CD14-positive monocyte (primary cell): ENCODE data around the gene DYNC1H1. TPM values are rescaled to one million over a fixed set of nuclear protein-coding genes. Genes with fewer than 3 reads are reported as not detected.

Source experiments
- DNase-seq, 3 donors: peaks; one replicate each; pipeline ENCODE4 v3.0.0-alpha.2; 2011 to 2022
- H2AFZ ChIP-seq: 2 replicates; pipeline ENCODE4 v1.6.0; 2012; ENCODE audit warnings: mild to moderate bottlenecking, low read depth, low read length, inconsistent platforms; ENCODE audit not compliant: insufficient read depth, poor library complexity, severe bottlenecking
- H3K27ac ChIP-seq, 2 donors: 1 replicate in 1 of 2; 2 replicates in 1 of 2; pipeline ENCODE4 v1.5.1; 2012 to 2013; ENCODE audit warnings: low read length in 2 of 2, control low read depth in 1 of 2, inconsistent platforms in 1 of 2, low read depth in 1 of 2, mild to moderate bottlenecking in 1 of 2
- H3K27me3 ChIP-seq, 2 donors: one replicate each; pipeline versions ENCODE4 v1.6.0 to v1.6.1; 2011 to 2013; ENCODE audit warnings: low read length in 2 of 2; ENCODE audit not compliant: control insufficient read depth in 2 of 2, insufficient read depth in 2 of 2
- H3K36me3 ChIP-seq, 2 donors: replicated peaks in 1 of 2; 1 replicate in 1 of 2; 2 replicates in 1 of 2; pipeline versions ENCODE4 v1.5.1 to v1.6.1; 2012 to 2013; ENCODE audit warnings: low read length in 2 of 2, control low read depth in 1 of 2, inconsistent platforms in 1 of 2, mild to moderate bottlenecking in 1 of 2; ENCODE audit not compliant: insufficient read depth in 2 of 2, control insufficient read depth in 1 of 2
- H3K4me1 ChIP-seq, 2 donors: 1 replicate in 1 of 2; 2 replicates in 1 of 2; pipeline versions ENCODE4 v1.5.1 to v1.6.1; 2012 to 2013; ENCODE audit warnings: low read length in 2 of 2, control low read depth in 1 of 2, inconsistent platforms in 1 of 2, mild to moderate bottlenecking in 1 of 2, moderate library complexity in 1 of 2; ENCODE audit not compliant: insufficient read depth in 2 of 2, control insufficient read depth in 1 of 2
- H3K4me2 ChIP-seq: replicated peaks from 2 replicates; pipeline ENCODE3; 2012; ENCODE audit warnings: low read length, moderate library complexity, mild to moderate bottlenecking; ENCODE audit not compliant: poor library complexity, severe bottlenecking; ENCODE audit errors: extremely low read depth
- H3K4me3 ChIP-seq, 3 experiments: fragments of 200-600 bp in 1 of 3; sonication (generic) in 1 of 3; replicated peaks in 1 of 3; 1 replicate in 2 of 3; 2 replicates in 1 of 3; pipeline ENCODE4 v1.5.1; 2011 to 2013; ENCODE audit warnings: low read length in 3 of 3, mild to moderate bottlenecking in 3 of 3, control low read depth in 2 of 3, low read depth in 2 of 3, inconsistent platforms in 1 of 3, moderate library complexity in 1 of 3
- H3K79me2 ChIP-seq: 2 replicates; pipeline ENCODE4 v1.6.0; 2012; ENCODE audit warnings: mild to moderate bottlenecking, control low read depth, inconsistent platforms, low read length, moderate library complexity; ENCODE audit not compliant: insufficient read depth
- H3K9ac ChIP-seq: 2 replicates; pipeline ENCODE4 v1.6.0; 2017; ENCODE audit warnings: low read length, mild to moderate bottlenecking; ENCODE audit not compliant: insufficient read depth, poor library complexity, severe bottlenecking
- H3K9me3 ChIP-seq, 2 donors: replicated peaks in 1 of 2; 1 replicate in 1 of 2; 2 replicates in 1 of 2; pipeline versions ENCODE4 v1.5.1 to v1.6.1; 2012 to 2013; ENCODE audit warnings: low read length in 2 of 2, control low read depth in 1 of 2; ENCODE audit not compliant: control insufficient read depth in 1 of 2, insufficient read depth in 1 of 2
- H4K20me1 ChIP-seq: 2 replicates; pipeline ENCODE4 v1.6.0; 2012; ENCODE audit warnings: mild to moderate bottlenecking, low read length, control low read depth, moderate library complexity; ENCODE audit not compliant: insufficient read depth
- H3K27ac Mint-ChIP-seq, 7 donors: one replicate each; pipeline ENCODE4 v1.8.0; 2020; ENCODE audit warnings: mild to moderate bottlenecking in 7 of 7, mixed read lengths in 7 of 7, moderate library complexity in 6 of 7, inconsistent platforms in 2 of 7
- H3K27me3 Mint-ChIP-seq, 3 donors: one replicate each; pipeline ENCODE4 v1.8.0; 2021 to 2022; ENCODE audit warnings: low read depth in 3 of 3, mild to moderate bottlenecking in 3 of 3, mixed read lengths in 3 of 3, moderate library complexity in 3 of 3, inconsistent platforms in 1 of 3
- H3K36me3 Mint-ChIP-seq, 2 donors: one replicate each; pipeline ENCODE4 v1.8.0; 2020; ENCODE audit warnings: mixed read lengths in 2 of 2, inconsistent platforms in 1 of 2, mild to moderate bottlenecking in 1 of 2
- H3K4me1 Mint-ChIP-seq: one replicate; pipeline ENCODE4 v1.8.0; 2020; ENCODE audit warnings: mild to moderate bottlenecking, mixed read lengths
- H3K4me3 Mint-ChIP-seq, 2 donors: one replicate each; pipeline ENCODE4 v1.8.0; 2020; ENCODE audit warnings: mild to moderate bottlenecking in 2 of 2, mixed read lengths in 2 of 2, moderate library complexity in 1 of 2
- H3K9me3 Mint-ChIP-seq, 7 donors: one replicate each; pipeline ENCODE4 v1.8.0; 2020 to 2022; ENCODE audit warnings: mixed read lengths in 7 of 7, mild to moderate bottlenecking in 6 of 7, moderate library complexity in 6 of 7, inconsistent platforms in 2 of 7
- WGBS: methylation state at CpG from one replicate; pipeline ENCODE4 v1.1.5; 2013; ENCODE audit warnings: missing lambda C conversion rate; ENCODE audit not compliant: insufficient coverage; 5-methylcytosine and 5-hydroxymethylcytosine counted together
- intact Hi-C, 2 donors: fragments of 100-400 bp; cut with micrococcal nuclease; formaldehyde crosslinking; loops; one replicate each; pipeline versions ENCODE4 v1.15.0 to v1.15.1; 2023
- polyA plus RNA-seq, 3 donors: library from polyadenylated mRNA; depleted of rRNA in 1 of 3; unstranded in 2 of 3; stranded (reverse) in 1 of 3; fragments of 300-500 nt in 2 of 3; fragments of >200 nt in 1 of 3; fragmentation: Illumina TruSeq in 2 of 3; gene quantifications; 1 replicate in 2 of 3; 2 replicates in 1 of 3; pipeline ENCODE4 v1.2.3, GENCODE V29; 2012 to 2021
- TF ChIP-seq, protein P1 (sequence below): fragments of 200-600 bp; IDR thresholded peaks from one replicate; pipeline ENCODE4 v1.8.0; 2022; ENCODE audit warnings: antibody characterized with exemption, mild to moderate bottlenecking

Gene DYNC1H1
- polyA plus RNA-seq, 3 donors: 14.7 to 87.3 (median 23.6) TPM

- Histone ChIP-seq H3K4me2 (no peak overlapping the region), H3K27me3 (no peaks in the 10 kb centered on the region), H4K20me1 (peaks cover 23% of the 10 kb centered on the region), H3K9me3 (no peaks in the 10 kb centered on the region), H2AFZ (no peak overlapping the region), H3K79me2 (peaks cover 25% of the 10 kb centered on the region), H3K4me1 (peaks cover 17 to 23% of the 10 kb centered on the region in 2 donors), H3K4me3 (no peak overlapping the region), H3K27ac (no peak overlapping the region), H3K9ac (no peak overlapping the region), H3K36me3 (no peaks in the 10 kb centered on the region)
- intact Hi-C loops: loop anchor here in 1 of 2 donors (2.0 to 10.0 kb wide), 4 partner anchors 19 to 353 kb away; partner anchors contain the start of gene ZNF839
- Mint-ChIP-seq H3K36me3 (peaks cover 0 to 3% of the 10 kb centered on the region in 2 donors), H3K9me3 (peaks cover 0 to 2% (median 0%) of the 10 kb centered on the region in 7 donors), H3K4me1 (peaks cover 22% of the 10 kb centered on the region), H3K27ac (peak overlapping the region in 1 of 7 donors; percentile 53), H3K4me3 (no peak overlapping the region), H3K27me3 (peaks cover 2 to 5% (median 3%) of the 10 kb centered on the region in 3 donors)
- 90% methylated on average over 4 of the region's 9 CpGs for WGBS
- no peak for DNase-seq
- TF ChIP-seq, protein P1, sequence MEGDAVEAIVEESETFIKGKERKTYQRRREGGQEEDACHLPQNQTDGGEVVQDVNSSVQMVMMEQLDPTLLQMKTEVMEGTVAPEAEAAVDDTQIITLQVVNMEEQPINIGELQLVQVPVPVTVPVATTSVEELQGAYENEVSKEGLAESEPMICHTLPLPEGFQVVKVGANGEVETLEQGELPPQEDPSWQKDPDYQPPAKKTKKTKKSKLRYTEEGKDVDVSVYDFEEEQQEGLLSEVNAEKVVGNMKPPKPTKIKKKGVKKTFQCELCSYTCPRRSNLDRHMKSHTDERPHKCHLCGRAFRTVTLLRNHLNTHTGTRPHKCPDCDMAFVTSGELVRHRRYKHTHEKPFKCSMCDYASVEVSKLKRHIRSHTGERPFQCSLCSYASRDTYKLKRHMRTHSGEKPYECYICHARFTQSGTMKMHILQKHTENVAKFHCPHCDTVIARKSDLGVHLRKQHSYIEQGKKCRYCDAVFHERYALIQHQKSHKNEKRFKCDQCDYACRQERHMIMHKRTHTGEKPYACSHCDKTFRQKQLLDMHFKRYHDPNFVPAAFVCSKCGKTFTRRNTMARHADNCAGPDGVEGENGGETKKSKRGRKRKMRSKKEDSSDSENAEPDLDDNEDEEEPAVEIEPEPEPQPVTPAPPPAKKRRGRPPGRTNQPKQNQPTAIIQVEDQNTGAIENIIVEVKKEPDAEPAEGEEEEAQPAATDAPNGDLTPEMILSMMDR: no peak
Observed at GRCh38 chr14:101961746-101962502, 2.4 kb upstream of the DYNC1H1 start.

- Histone ChIP-seq H3K27ac (no peak overlapping the region), H2AFZ (no peak overlapping the region), H3K9me3 (no peaks in the 10 kb centered on the region), H3K27me3 (no peaks in the 10 kb centered on the region), H3K4me2 (no peak overlapping the region), H3K4me3 (no peak overlapping the region), H3K4me1 (peaks cover 17 to 25% of the 10 kb centered on the region in 2 donors), H3K36me3 (no peaks in the 10 kb centered on the region), H3K79me2 (peaks cover 31% of the 10 kb centered on the region), H4K20me1 (peaks cover 28% of the 10 kb centered on the region), H3K9ac (no peak overlapping the region)
- TF ChIP-seq, protein P1: no peak
- intact Hi-C loops: loop anchor here in 1 of 2 donors (5.0 to 10.0 kb wide), 3 partner anchors 135 to 352 kb away; partner anchors contain the start of gene ZNF839
- no peak for DNase-seq
- Mint-ChIP-seq H3K4me3 (no peak overlapping the region), H3K4me1 (peaks cover 23% of the 10 kb centered on the region), H3K27me3 (peaks cover 2 to 5% (median 3%) of the 10 kb centered on the region in 3 donors), H3K9me3 (peaks cover 0 to 2% (median 0%) of the 10 kb centered on the region in 7 donors), H3K27ac (no peak overlapping the region), H3K36me3 (peaks cover 0 to 3% of the 10 kb centered on the region in 2 donors)
- 91% methylated on average over 4 of the region's 5 CpGs for WGBS
Observed at GRCh38 chr14:101962503-101962874, 1.9 kb upstream of the DYNC1H1 start.
